Sigmoid colon (tissue), 4 donors: ENCODE measurements around the gene LHFPL4.

Experiments
- POLR2AphosphoS5 ChIP-seq, 4 donors: sonication (generic); formaldehyde crosslinking; IDR thresholded peaks; one replicate each; pipeline ENCODE4 v1.6.1; 2017; ENCODE audit warnings: antibody characterized with exemption in 4 of 4
- TF ChIP-seq, protein P1 (sequence below), 4 experiments: fragments of 450-650 bp in 3 of 4; fragments of 200-600 bp in 1 of 4; IDR thresholded peaks; one replicate each; pipeline ENCODE4 v1.5.1; 2016 to 2019; ENCODE audit warnings: antibody characterized with exemption in 4 of 4, mild to moderate bottlenecking in 3 of 4, moderate library complexity in 2 of 4

- TF ChIP-seq, protein P1, sequence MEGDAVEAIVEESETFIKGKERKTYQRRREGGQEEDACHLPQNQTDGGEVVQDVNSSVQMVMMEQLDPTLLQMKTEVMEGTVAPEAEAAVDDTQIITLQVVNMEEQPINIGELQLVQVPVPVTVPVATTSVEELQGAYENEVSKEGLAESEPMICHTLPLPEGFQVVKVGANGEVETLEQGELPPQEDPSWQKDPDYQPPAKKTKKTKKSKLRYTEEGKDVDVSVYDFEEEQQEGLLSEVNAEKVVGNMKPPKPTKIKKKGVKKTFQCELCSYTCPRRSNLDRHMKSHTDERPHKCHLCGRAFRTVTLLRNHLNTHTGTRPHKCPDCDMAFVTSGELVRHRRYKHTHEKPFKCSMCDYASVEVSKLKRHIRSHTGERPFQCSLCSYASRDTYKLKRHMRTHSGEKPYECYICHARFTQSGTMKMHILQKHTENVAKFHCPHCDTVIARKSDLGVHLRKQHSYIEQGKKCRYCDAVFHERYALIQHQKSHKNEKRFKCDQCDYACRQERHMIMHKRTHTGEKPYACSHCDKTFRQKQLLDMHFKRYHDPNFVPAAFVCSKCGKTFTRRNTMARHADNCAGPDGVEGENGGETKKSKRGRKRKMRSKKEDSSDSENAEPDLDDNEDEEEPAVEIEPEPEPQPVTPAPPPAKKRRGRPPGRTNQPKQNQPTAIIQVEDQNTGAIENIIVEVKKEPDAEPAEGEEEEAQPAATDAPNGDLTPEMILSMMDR (IDR thresholded peaks at IDR 0.05), result no peak
- TF ChIP-seq POLR2AphosphoS5 (IDR thresholded peaks at IDR 0.05), result no peak
Observed at GRCh38 chr3:9525078-9525477, 28.5 kb downstream of the LHFPL4 start.
